ENCODE results near the gene UGP2.

DNA sequence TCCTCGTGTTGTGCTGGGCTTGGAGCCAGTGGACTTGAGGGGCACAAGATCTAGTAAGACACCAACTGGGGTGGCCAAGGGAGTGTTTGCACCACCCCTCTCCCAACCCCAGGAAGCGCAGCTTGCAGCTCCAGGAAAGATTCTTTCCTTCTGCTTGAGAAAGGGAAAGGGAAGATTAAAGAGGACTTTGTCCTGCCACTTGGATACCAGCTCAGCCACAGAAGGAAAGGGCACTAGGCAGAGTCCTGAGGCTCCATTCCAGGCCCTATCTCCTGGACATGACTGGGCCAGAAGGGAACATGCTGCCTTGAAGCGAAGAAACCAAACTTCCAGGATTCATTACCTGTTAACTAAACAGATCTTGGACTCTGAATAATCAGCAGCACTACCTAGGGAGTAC is 44.9 kb upstream of the UGP2 start:
- TF ChIP-seq, protein P1, sequence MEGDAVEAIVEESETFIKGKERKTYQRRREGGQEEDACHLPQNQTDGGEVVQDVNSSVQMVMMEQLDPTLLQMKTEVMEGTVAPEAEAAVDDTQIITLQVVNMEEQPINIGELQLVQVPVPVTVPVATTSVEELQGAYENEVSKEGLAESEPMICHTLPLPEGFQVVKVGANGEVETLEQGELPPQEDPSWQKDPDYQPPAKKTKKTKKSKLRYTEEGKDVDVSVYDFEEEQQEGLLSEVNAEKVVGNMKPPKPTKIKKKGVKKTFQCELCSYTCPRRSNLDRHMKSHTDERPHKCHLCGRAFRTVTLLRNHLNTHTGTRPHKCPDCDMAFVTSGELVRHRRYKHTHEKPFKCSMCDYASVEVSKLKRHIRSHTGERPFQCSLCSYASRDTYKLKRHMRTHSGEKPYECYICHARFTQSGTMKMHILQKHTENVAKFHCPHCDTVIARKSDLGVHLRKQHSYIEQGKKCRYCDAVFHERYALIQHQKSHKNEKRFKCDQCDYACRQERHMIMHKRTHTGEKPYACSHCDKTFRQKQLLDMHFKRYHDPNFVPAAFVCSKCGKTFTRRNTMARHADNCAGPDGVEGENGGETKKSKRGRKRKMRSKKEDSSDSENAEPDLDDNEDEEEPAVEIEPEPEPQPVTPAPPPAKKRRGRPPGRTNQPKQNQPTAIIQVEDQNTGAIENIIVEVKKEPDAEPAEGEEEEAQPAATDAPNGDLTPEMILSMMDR (IDR thresholded peaks at IDR 0.05) = no peak
- TF ChIP-seq POLR2A (IDR thresholded peaks at IDR 0.05) = no peak

Measured in tibial nerve (tissue), 3 donors.